OCI-LY1 (cell line): ENCODE measurements around the gene EXOC7.

Experiments
- H2AFZ ChIP-seq: fragments of 200-600 bp; sonication (generic), shearing (Covaris generic); 2 replicates; pipeline ENCODE4 v1.6.0; 2014; ENCODE audit warnings: antibody characterized with exemption, mild to moderate bottlenecking, low read length
- H3F3A ChIP-seq: fragments of 200-600 bp; sonication (generic), shearing (Covaris generic); 2 replicates; pipeline ENCODE4 v1.6.0; 2014; ENCODE audit warnings: mild to moderate bottlenecking, antibody characterized with exemption, low read length, moderate library complexity; ENCODE audit not compliant: insufficient read depth
- H3K27ac ChIP-seq: fragments of 200-600 bp; sonication (generic); 2 replicates; pipeline ENCODE4 v1.5.1; 2014; ENCODE audit warnings: low read length, mixed run types, mild to moderate bottlenecking, low read depth; ENCODE audit not compliant: poor library complexity, severe bottlenecking
- H3K27me3 ChIP-seq: fragments of 200-600 bp; sonication (generic); 2 replicates; pipeline ENCODE4 v1.6.0; 2014; ENCODE audit warnings: antibody characterized with exemption, mild to moderate bottlenecking, low read length, moderate library complexity; ENCODE audit not compliant: insufficient read depth
- H3K36me3 ChIP-seq: fragments of 200-600 bp; sonication (generic); 2 replicates; pipeline ENCODE4 v1.6.1; 2014; ENCODE audit warnings: mild to moderate bottlenecking, antibody characterized with exemption, low read length, moderate library complexity, mixed read lengths; ENCODE audit not compliant: insufficient read depth
- H3K4me1 ChIP-seq: fragments of 200-600 bp; sonication (generic); 2 replicates; pipeline ENCODE4 v1.5.1; 2014; ENCODE audit warnings: mild to moderate bottlenecking, low read length, moderate library complexity; ENCODE audit not compliant: insufficient read depth, severe bottlenecking
- H3K4me2 ChIP-seq: fragments of 200-600 bp; sonication (generic), shearing (Covaris generic); 2 replicates; pipeline ENCODE4 v1.6.1; 2014; ENCODE audit warnings: low read length
- H3K4me3 ChIP-seq: fragments of 200-600 bp; sonication (generic); 2 replicates; pipeline ENCODE4 v1.5.1; 2014; ENCODE audit warnings: low read length, low read depth, mild to moderate bottlenecking, mixed read lengths; ENCODE audit not compliant: poor library complexity, severe bottlenecking
- H3K79me2 ChIP-seq: fragments of 200-600 bp; shearing (Covaris generic); 2 replicates; pipeline ENCODE4 v1.6.1; 2016; ENCODE audit warnings: mixed run types, low read length, mixed read lengths; ENCODE audit not compliant: insufficient read depth
- H3K9ac ChIP-seq: fragments of 200-600 bp; sonication (generic), shearing (Covaris generic); 2 replicates; pipeline ENCODE4 v1.6.1; 2014; ENCODE audit warnings: mild to moderate bottlenecking, low read length, mixed read lengths
- H3K9me2 ChIP-seq: fragments of 200-600 bp; sonication (generic), shearing (Covaris generic); 2 replicates; pipeline ENCODE4 v1.6.1; 2014; ENCODE audit warnings: low read depth, mild to moderate bottlenecking, low read length, mixed read lengths
- H3K9me3 ChIP-seq: fragments of 200-600 bp; shearing (Covaris generic); 2 replicates; pipeline ENCODE4 v1.6.1; 2014; ENCODE audit warnings: low read length, mixed read lengths
- H4K20me1 ChIP-seq: fragments of 200-600 bp; sonication (generic), shearing (Covaris generic); 2 replicates; pipeline ENCODE4 v1.6.0; 2016; ENCODE audit warnings: mild to moderate bottlenecking, low read length; ENCODE audit not compliant: insufficient read depth
- CTCF ChIP-seq: fragments of 200-600 bp; sonication (generic), shearing (Covaris generic); IDR thresholded peaks from 2 replicates; pipeline ENCODE4 v1.5.1; 2017; ENCODE audit warnings: mild to moderate bottlenecking, antibody characterized with exemption, low read length, moderate library complexity, mixed read lengths
- EZH2 ChIP-seq: fragments of 200-600 bp; sonication (generic), shearing (Covaris generic); IDR thresholded peaks from 2 replicates; pipeline ENCODE4 v1.8.0; 2017; ENCODE audit warnings: borderline replicate concordance, mixed run types, mild to moderate bottlenecking, antibody characterized with exemption, low read length, moderate library complexity, mixed read lengths

The EXOC7 gene

GRCh38 chr17:76040376-76040775 lies 63.2 kb downstream of the EXOC7 start:
- H3K9me2 ChIP-seq = no peaks in the 10 kb centered on the region
- H3K36me3 ChIP-seq = peaks cover 64% of the 10 kb centered on the region
- TF ChIP-seq EZH2 (no peak), CTCF (no peak)

GRCh38 chr17:76039121-76039520 lies 64.5 kb downstream of the EXOC7 start:
- Histone ChIP-seq H3K4me2 (no peak overlapping the region), H3K79me2 (no peaks in the 10 kb centered on the region), H3K36me3 (peaks cover 51% of the 10 kb centered on the region), H3F3A (no peaks in the 10 kb centered on the region), H4K20me1 (no peaks in the 10 kb centered on the region), H3K27me3 (no peaks in the 10 kb centered on the region), H3K9me3 (no peaks in the 10 kb centered on the region), H3K9ac (no peak overlapping the region), H3K4me1 (no peaks in the 10 kb centered on the region), H3K27ac (no peak overlapping the region), H3K9me2 (no peaks in the 10 kb centered on the region), H3K4me3 (no peak overlapping the region), H2AFZ (no peak overlapping the region)
- TF ChIP-seq EZH2 (no peak), CTCF (no peak)

More at GRCh38 chr17:76040376-76040775, 63.2 kb downstream of the EXOC7 start:
- Histone ChIP-seq H3K9ac (no peak overlapping the region), H2AFZ (no peak overlapping the region), H3K4me2 (no peak overlapping the region), H3K4me3 (no peak overlapping the region), H3K27me3 (no peaks in the 10 kb centered on the region), H3F3A (no peaks in the 10 kb centered on the region), H3K4me1 (no peaks in the 10 kb centered on the region), H4K20me1 (no peaks in the 10 kb centered on the region), H3K27ac (no peak overlapping the region), H3K9me3 (no peaks in the 10 kb centered on the region), H3K79me2 (no peaks in the 10 kb centered on the region)

DNA sequence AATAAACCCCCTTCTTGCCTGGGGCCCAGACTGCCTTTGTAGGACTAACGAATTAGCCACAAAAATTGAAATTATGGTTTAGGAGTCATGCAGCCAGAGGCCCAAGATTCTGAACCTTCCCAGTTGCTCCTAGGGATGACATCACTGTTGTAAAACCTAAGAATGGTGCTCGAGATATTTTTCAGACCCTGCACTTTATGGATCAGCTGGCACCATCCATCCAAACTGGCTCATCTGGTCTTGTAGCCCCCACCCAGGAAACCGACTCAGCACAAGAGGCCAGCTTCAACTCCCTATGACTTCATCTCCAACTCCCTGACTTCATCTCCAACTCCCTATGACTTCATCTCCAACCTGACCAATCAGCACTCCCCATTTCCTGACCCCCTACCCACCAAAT lies 65.5 kb downstream of the EXOC7 start:
- Histone ChIP-seq H3K9me3 (no peaks in the 10 kb centered on the region), H3K9me2 (no peaks in the 10 kb centered on the region), H3K79me2 (no peaks in the 10 kb centered on the region), H3K27me3 (no peaks in the 10 kb centered on the region), H2AFZ (no peak overlapping the region), H3K36me3 (peaks cover 41% of the 10 kb centered on the region), H3K9ac (no peak overlapping the region), H3K4me2 (no peak overlapping the region), H3F3A (no peaks in the 10 kb centered on the region), H3K4me3 (no peak overlapping the region), H3K27ac (no peak overlapping the region), H3K4me1 (no peaks in the 10 kb centered on the region), H4K20me1 (no peaks in the 10 kb centered on the region)
- TF ChIP-seq CTCF = no peak
- no peak for TF ChIP-seq EZH2
